HG02938 (cell line): ENCODE measurements around the gene SGK2.

ENCODE experiments used
- ATAC-seq: cut with Tn5 transposase; IDR thresholded peaks from one replicate; pipeline ENCODE4 v1.9.1; 2021; ENCODE audit warnings: mild to moderate bottlenecking, moderate library complexity; ENCODE audit not compliant: unreplicated experiment

Gene SGK2

GRCh38 chr20:43559147-43559987 lies 540 bp downstream of the SGK2 start:
- ATAC-seq, result no peak

DNA sequence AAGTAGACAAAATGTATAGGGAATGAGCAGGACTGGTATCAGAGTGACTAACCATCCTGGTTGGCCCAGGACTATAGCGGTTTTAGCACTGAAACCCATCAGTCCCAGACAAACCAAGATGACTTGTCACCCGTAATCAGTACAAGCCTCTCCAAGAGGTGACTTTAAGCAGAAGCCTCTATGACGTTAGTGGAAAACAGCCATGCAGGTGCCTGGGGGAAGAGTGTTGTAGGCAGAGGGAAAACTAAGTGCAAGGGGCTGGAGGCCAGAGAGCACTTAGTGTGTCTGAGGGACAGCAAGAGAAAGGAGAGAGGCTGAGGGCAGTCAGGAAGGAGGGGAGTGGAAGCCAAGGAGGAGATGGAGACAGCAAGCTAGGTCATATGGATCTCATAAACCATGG lies 2.1 kb downstream of the SGK2 start:
- ATAC-seq, result no peak

GRCh38 chr20:43563429-43563828 lies 4.6 kb downstream of the SGK2 start:
- no peak for ATAC-seq

DNA sequence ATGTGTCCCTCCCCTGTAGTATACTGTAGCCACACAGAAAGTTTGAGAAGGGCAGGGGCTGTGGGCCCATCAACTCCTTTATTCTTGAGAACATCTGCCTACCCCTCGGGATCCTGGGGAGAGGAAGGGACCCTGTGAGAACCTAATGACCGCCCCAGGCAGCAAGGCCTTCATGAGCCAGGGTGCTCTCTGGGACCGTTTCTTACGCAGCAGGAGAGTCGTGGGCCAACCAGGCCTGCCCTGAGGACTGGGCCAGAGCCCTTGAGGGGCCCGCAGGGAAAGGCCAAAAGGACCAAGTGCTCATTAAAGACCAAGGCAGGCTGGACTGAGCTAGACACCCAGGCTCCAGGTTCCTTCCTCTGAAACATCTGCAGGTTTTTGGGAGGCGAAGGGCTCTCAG lies 5.2 kb downstream of the SGK2 start:
- ATAC-seq, result no peak

GRCh38 chr20:43564455-43564854 lies 5.6 kb downstream of the SGK2 start:
- ATAC-seq, result no peak

DNA sequence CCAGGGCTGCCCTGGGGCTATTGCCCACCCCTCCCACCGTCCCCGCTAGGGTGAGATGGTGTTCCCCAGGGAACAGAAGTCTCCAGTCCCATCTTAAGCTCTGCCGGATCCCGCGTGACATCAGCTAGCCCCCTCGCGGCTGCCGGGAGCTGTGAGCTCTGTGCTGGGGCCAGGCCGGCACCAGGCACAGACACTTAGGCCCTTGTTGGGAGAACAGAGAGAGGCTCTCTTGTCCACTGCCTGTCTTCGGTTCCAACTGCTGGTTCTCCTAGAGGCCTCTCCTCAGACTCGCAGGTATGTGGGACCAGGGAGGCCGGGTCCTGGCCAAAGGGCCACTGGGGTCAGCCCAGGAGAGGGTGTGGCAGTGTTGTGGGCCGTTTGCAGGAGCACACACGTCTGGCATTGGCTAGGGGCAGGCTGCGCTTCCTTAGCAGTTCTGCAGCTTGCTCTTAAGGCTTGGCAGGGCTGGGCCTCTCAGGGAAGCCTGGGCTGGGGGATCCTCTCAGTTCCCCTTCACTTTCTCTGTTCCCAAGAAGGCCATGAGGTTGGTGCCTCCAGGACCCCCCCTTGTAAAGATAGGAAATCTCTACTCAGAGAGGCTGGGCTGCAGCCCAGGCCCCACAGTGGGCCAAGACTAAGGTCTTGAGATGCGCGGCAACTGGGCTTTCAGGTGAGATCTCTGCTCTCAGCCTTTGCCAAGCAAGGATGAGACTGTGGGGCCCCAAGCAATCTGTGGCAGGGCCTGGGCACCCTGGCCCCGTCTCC lies 6.3 kb downstream of the SGK2 start:
- no peak for ATAC-seq

DNA sequence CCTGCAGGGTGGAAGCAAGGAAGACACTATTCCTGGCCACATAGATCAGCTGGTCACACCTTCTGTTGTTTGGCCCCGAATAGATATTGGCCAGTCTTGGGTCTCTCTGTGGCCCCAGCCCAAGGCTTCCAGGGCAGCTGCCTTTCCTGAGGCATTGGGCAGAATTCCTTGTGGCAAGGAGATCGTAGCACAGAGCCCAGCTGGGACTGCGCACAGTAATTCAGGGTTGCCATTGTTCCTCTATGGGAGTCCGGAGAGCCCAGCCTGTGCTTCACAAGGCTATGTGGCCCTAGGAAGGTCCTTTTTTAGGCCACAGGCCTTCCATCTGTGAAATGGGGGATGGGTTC lies 6.9 kb downstream of the SGK2 start:
- no peak for ATAC-seq

DNA sequence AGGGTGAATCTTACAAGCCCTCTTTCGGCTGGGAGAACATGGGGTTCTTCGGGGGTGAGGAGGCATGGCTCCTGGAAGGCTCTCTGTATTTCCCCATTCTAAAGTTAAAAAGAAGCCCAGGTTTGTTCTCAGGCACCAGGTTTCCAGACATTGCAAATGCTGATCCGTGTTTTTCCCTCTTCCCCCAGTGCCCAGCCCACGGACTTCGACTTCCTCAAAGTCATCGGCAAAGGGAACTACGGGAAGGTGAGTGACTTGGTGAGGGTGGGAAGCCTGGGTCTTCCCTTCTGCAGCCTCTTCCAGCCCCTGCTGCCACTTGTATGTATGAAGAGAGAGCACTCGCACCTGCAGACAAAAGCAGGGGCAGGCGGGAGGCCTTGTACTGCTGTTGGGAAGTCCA lies 8.7 kb downstream of the SGK2 start:
- ATAC-seq, result no peak

GRCh38 chr20:43568706-43569105 lies 9.9 kb downstream of the SGK2 start:
- ATAC-seq, result no peak

- ATAC-seq, result no peak
Observed at GRCh38 chr20:43569282-43569681, 10.5 kb downstream of the SGK2 start.

DNA sequence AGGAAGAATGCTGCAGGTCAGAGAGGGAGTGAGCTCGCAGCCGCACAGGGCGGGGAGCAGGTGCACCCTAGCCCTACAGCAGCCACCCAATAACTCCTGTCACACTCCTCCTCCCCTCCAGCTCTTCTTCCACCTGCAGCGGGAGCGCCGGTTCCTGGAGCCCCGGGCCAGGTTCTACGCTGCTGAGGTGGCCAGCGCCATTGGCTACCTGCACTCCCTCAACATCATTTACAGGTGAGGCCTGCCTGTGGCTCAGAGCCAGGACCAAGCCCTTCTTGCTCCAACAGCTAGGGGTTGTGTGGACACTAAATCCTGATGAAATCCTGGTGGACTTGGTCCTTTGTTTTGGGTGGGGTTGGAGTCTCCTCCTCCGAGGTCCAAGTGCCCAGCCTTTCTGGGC lies 11.7 kb downstream of the SGK2 start:
- no peak for ATAC-seq

GRCh38 chr20:43571310-43571709 lies 12.5 kb downstream of the SGK2 start:
- no peak for ATAC-seq

- no peak for ATAC-seq
Observed at GRCh38 chr20:43571771-43572170, 12.9 kb downstream of the SGK2 start.

DNA sequence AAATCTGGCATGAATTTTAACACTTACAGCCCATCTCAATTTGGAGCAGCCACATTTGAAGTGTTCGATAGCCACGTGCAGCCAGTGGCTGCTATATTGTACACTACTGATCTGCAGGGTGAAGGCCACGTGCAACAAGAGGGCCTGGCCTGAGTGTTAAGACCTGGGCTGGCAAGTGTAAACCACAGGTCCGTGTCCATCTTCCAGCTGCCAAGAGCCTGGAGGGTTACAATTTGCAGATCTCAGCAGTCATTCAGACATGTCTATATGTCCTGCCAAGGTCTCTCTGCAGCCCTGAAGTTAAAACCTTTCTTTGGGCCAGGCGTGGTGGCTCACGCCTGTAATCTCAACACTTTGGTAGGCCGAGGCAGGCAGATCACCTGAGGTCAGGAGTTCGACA lies 14.1 kb downstream of the SGK2 start:
- no peak for ATAC-seq

DNA sequence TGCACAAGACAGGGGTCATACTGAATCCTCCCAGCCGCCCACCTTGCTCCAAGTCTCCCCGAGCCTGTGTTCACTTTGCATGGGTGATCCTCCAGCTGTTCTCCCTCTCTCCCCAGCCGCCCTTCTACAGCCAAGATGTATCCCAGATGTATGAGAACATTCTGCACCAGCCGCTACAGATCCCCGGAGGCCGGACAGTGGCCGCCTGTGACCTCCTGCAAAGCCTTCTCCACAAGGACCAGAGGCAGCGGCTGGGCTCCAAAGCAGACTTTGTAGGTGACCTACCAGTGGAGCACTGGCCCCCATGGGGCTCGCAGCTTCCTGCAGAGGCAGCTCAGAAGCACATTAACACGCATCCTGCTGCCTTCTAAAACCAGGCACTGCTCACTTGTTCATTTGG lies 17.3 kb downstream of the SGK2 start:
- ATAC-seq, result no peak

GRCh38 chr20:43579861-43580793 lies 21.3 kb downstream of the SGK2 start:
- ATAC-seq, result no peak

GRCh38 chr20:43583133-43583864 lies 24.5 kb downstream of the SGK2 start:
- ATAC-seq, result no peak

DNA sequence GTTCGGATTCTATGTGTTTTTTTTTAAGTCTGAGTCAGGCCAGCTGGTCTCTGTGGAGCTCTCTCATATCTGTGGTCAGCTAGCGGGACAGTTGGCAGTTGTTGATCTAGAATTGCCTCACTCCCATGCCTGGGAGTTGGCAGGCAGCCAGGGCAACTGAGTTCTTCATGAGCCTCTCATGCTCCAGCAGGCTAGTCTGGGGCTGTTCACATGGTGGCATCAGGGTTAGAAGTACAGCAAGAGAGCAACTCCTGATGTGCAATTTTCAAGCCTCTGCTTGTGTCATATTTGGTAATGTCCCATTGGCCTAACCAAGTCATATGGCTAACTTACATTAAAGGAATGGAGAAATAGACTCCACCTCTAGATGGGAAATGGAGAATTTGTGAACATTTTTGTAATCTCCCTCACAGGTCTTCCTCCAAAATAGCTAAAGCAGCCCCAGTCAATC lies 25.2 kb downstream of the SGK2 start:
- no peak for ATAC-seq

DNA sequence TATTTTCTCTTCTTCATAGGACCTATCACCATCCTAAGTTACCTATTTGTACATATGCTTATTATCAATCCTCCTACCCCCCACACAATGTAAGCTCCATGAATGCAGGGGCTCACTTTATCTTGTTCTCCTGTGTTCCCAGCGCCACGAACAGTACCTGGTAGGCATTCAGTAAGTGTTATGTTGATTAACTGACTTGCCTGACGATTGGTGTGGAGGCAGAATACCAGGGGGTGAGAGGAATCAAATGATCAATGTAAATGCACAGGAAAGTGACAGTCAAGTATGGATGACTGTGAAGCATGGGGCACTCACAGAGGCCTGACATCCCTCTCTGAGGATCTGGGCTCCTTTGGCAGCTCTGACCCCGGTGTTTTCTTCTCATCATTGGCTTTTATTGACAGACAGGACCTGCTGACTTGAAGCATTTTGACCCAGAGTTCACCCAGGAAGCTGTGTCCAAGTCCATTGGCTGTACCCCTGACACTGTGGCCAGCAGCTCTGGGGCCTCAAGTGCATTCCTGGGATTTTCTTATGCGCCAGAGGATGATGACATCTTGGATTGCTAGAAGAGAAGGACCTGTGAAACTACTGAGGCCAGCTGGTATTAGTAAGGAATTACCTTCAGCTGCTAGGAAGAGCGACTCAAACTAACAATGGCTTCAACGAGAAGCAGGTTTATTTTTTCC lies 25.8 kb downstream of the SGK2 start:
- ATAC-seq, result no peak

DNA sequence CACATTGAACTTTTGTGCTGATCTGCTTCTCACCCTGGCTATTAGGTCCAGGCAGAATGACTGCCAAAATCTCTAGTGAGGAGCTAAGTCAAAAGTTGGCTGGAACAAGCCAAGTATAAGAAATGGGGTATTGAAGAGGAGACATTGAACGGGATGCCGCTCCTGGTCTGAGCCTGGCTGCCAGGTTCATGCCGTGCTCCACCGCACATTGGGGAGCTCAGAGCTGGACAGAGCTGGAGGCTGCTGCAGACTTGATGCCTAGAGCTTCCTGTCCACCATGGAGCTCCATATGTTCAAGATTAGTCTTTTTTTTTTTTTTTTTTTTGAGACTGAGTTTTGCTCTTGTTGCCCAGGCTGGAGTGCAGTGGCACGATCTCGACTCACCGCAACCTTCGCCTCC lies 27.8 kb downstream of the SGK2 start:
- no peak for ATAC-seq
